SH-SY5Y (cell line): ENCODE data around the gene CDCA8.

ENCODE experiments used
- GATA2 ChIP-seq: IDR thresholded peaks from 2 replicates; pipeline ENCODE4 v1.6.1; 2011; ENCODE audit warnings: mild to moderate bottlenecking, low read depth, low read length
- GATA3 ChIP-seq: IDR thresholded peaks from 2 replicates; pipeline ENCODE4 v1.6.1; 2011; ENCODE audit warnings: low read depth, mild to moderate bottlenecking, low read length, moderate library complexity

DNA sequence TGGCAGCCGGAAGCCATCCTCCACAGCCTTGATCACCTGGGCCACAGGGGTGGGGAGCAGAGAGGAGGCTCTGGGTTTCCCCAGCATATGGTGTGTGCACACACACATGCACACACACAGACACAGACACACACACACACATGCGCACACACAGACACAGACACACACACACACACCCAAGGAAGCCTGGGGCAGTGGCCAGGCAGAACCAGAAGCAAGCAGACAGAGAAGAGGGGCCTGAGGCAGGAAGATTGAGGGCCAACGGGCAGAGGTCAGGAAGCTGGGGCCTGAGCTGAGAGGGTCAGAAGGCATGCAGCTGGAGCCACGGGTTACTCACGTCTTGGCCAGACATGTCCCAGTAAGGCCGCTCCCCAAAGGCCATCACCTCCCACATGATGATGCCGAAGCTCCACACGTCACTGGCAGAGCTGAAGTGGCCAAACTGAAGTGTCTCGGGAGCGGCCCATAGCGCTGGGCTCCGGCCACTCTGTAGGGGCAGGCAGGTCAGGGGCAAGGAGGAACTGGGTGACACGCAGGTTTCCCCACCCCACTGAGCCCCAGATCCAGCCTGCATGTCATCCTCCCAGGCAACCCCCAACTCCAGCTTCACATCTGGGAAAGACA is 27.4 kb downstream of the CDCA8 start:
- TF ChIP-seq GATA2 (no peak), GATA3 (no peak)
